ENCODE results near the gene CIRBP.

Gene CIRBP

DNA sequence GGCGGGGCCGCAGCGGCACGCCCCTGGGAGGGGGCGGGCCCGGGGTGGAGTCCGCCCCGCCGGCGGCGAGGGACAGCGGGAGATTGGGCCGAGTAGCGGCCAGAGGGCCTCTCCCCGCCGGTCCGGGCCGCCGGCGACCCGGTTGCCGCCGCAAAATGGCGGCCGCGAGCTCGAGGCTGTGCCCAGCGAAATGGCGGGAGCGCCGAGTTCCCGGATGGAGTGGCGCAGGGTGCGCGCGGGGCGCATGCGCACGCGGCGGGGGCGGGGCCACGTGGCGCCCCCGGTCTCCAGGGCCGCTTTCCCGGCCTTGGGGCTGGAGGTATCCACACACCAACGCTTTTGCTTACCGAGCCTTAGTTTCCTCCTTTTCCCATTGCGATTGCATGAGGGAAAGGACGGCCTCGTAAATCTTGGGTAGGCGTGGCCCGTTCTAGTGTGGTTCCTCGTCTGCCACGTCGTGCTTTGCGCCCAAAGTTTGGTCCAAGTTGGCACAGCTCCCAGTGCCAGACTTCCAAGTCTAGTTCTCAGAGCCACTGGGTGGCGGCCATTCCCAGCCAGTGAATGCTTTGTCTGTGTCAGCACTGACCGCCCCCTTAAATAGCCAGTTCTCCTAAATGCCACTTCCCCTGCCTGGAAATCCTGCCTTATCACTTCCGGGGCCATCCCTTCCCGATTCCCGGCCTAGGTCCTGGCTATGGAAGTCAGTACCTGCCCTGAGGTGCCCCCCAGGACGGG, 513 bp downstream of the CIRBP start:
- peak; percentile 85 to 92 for DNase-seq

DNA sequence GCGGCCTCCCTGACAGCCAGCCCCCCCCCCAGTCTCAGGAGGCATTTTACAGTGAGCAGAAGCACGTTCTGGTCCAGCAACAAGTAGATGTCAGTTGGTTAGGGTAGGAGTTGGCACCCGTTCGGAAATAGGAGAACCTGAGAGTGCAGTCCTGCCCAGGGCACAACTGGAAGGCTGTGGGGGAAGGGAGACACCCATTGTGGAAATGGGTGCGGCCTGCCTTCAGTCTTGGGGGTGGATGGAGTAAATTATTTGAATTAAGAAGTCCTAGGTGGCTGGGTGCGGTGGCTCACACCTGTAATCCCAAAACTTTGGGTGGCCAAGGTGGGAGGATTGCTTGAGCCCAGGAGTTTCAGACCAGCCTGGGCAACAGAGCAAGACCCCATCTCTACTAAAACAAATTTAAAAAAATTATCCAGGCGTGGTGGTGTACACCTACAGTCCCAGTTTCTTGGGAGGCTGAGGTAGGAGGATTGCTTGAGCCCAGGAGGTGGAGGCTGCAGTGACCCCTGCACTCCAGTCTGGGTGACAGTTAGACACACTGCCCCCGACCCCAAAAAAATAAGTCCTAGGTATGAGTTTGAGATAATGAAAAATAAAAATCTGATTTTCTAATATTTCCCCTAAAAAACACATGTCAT, 1.2 kb downstream of the CIRBP start:
- peak; percentile 43 to 48 for DNase-seq

DNA sequence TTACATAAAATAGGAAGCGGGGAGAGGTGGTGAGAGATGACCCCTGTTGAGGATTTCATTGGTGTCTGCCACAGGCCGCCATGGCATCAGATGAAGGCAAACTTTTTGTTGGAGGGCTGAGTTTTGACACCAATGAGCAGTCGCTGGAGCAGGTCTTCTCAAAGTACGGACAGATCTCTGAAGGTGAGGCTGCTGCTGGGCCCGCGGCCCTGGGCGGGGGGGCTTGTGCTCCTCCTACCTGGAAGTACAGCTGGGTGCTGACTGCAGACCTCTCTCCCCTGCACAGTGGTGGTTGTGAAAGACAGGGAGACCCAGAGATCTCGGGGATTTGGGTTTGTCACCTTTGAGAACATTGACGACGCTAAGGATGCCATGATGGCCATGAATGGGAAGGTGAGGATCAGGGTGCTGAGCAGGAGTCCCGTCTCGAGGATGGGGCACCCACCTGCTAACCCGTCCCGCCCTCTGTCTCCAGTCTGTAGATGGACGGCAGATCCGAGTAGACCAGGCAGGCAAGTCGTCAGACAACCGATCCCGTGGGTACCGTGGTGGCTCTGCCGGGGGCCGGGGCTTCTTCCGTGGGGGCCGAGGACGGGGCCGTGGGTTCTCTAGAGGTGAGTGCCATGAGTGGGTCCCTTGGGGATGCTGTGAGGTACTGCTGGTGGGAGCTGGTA, 1.9 kb downstream of the CIRBP start:
- no peak for DNase-seq

DNA sequence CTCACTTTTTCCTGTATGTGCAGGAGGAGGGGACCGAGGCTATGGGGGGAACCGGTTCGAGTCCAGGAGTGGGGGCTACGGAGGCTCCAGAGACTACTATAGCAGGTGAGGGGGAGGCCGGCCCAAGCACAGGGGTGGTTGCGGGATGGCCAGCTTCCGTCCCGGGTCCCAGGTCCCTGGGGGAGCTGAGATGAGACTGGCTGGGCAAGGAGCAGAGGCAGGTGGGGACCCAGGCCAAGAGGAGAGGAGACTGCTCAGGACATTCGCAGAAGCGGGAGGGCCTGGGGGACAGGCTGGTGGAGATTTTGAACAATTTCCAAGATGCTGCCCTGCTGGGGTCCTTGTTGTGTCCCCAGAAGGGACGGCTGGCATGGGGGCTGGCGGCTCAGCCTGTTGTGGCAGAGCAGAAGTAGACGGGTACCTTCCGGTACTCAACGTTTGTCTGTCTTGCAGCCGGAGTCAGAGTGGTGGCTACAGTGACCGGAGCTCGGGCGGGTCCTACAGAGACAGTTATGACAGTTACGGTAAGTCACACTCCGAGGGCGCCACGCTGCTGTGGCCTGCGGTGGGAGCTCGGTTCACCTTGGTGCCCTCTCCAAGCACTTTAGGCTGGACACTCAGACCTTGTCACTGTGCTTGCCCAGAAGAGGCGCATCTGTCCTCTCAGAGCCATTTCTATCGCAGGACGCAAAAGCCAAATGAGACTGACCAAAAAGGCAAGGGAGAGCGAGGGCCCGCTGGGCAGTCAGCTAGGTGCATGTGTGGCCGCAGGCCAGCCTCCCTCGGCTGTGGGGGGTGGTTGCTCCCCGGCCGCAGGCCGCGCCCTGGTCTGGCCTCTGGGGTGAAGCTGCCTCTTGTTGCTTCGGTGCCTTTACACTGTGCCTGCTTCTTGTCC, 2.6 kb downstream of the CIRBP start:
- no peak for DNase-seq

DNA sequence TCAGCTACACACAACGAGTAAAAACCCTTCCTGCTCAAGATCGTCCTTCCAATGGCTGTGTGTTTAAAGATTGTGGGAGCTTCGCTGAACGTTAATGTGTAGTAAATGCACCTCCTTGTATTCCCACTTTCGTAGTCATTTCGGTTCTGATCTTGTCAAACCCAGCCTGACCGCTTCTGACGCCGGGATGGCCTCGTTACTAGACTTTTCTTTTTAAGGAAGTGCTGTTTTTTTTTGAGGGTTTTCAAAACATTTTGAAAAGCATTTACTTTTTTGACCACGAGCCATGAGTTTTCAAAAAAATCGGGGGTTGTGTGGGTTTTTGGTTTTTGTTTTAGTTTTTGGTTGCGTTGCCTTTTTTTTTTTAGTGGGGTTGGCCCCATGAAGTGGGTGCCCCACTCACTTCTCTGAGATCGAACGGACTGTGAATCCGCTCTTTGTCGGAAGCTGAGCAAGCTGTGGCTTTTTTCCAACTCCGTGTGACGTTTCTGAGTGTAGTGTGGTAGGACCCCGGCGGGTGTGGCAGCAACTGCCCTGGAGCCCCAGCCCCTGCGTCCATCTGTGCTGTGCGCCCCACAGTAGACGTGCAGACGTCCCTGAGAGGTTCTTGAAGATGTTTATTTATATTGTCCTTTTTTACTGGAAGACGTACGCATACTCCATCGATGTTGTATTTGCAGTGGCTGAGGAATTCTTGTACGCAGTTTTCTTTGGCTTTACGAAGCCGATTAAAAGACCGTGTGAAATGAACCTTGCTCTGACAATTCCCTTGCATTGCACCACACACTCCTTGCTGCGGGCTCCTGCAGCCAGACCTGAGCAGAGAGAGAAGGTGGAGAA, 3.5 kb downstream of the CIRBP start:
- peak in 1 of 2 donors; percentile 7 for DNase-seq

DNA sequence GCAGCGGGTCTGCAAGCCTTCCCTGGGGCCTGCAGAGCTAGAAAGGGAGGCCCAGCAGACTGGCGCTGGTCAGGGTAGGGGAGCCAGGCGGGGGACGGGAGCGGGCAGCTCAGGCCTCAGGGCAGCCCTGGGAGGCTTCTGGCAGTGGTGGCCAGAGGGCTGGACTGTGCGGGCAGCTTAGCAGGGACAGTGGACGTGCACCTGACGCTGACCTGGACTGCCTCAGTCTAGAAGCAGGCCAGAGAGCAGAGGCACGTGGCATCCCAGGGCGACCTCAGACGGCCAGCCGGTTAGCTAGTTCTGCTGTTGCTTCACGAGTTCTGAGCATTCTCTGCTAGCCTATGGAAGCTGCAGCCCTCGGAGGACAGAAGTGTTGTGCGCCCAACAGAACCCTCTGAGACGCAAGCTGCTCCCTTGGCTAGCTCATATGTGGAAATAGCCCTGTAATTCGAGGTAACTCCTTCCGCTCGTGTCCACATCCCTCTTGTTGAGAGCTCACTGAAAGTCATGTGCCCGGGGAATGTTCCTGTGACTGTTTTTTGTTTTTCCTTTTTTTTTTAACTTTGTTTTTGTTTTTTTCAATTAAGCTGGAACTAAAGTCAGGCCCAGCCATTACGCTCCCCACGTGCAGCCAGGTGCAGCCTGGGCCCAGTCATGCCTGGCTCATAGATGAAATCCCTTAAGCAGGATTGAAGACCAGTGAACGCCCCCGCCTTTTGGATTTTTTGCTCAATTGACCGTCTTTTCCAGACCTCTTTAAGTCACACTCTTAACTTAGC, 4.3 kb downstream of the CIRBP start:
- peak; percentile 71 to 79 for DNase-seq

DNA sequence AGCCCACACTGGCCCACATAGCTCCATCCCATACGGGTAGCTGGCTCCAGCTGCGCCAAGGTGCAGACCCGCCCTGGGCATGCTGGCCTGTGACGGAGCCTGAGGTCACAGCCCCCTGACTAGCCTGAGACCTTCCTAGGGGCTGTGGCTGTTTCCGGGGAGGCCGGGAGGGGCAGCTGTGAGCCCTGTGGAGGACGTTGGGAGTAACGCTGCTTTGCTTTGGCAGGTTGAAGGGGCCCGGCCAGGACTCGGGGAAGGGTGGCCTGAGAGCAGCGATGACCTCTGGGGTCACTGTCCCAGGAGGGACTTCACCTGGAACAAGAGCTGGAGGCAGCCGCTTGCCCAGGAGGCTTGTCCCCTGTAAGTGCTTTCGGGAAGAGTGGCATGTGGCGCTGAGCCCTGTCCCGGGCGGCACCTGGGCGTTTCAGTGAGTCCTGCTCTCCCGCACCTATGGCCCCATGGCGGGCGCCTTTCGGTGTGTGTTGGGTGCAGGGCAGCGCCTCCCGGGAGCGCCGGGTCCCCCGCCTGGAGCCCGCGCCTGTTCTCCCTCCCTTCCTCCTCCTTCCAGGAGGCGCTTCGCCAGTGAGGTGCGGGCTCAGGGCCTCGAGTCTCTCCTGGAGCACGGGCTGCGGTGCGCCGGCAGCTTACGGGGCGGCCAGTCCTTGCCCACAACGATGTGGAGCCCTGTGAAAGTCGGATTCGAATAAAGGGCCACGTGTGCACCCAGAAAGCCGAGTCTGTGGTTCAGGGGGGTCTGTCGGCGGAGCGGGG, 5.1 kb downstream of the CIRBP start:
- no peak for DNase-seq

DNA sequence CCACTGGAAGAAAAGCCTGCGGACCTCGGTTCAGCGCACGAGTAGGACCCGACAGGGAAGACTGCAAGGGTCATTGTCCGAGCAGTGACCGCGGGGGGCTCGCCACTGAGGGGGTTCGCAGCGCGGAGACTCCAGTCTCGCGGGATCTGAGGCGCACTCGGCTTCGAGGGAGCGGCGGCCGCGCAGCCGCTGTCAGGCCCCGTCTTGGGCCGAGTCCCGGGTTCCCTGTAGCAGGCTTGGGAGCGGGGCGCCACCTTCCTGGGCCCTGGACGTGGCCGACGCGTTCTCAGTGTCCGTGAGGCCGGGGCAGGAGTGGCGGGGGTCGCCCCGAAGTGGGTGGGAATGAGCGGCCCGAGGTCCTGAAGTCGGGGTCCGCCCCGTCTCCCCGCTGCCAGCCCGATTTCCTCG, 5.7 kb downstream of the CIRBP start:
- no peak for DNase-seq

DNA sequence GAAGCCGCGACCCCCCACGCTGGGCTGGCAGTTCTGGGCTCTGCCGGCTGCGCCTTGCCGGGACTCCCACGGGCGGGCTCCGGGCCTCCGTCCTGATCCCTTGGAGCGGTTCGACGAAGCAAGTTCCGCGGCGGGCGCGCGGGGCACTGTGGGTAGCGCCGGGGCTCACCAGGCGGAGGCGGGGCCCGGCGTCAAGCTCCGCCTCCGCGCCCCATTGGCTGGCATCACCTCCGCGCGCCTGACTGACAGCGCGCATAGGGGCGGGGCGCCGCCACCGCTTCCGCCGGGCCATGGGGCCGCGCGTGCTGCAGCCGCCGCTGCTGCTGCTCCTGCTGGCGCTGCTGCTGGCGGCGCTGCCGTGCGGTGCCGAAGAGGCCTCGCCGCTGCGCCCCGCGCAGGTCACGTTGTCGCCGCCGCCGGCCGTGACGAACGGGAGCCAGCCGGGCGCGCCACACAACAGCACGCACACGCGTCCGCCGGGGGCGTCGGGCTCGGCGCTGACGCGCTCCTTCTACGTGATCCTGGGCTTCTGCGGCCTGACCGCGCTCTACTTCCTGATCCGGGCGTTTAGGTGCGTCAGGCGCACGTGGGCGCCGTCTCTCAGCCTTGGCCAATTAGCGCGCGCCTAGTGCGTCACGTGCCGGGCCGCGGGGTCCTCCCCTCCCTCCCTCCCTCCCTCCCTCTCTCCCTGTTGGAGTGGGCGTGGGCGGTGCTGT, 6.3 kb downstream of the CIRBP start, which contains the start of gene FAM174C:
FAM174C (plus strand) TSS at position 271 of the 716 bp plus-strand sequence; CDS start at position 291, 20 bp downstream.
- DNase-seq: peak; percentile 96 to 98

DNA sequence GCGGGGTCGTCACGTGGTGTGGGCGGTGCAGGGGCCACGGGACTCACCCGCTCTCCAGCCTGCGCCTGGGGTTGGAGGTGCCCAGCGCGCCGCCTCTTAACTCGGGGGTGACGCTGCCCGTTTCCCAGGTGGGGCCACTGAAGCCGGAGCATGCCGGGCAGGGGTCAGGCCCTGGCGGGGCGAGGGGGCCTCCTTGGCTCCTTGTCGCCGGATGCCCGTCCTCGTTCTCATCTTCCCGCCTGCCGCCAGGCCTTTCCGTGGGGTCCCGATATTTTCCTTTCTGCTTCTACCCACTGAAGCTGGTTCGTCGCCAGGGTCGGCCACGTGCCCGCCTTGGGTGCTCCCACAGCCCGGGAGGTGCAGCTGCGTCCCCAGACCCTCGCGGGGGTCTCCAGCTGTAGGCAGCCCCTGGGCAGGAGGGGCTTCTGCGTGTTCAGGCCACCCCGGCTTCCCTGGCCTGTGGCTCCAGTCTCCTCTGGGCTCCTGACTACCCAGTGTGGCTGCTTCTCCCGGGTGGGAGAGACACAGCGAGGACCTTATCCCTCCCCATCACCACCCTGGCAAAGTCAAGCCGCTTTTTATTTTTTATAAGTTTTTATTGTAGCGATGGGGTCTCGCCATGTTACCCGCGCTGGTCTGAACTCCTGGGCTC, 7.0 kb downstream of the CIRBP start:
- DNase-seq: no peak

DNA sequence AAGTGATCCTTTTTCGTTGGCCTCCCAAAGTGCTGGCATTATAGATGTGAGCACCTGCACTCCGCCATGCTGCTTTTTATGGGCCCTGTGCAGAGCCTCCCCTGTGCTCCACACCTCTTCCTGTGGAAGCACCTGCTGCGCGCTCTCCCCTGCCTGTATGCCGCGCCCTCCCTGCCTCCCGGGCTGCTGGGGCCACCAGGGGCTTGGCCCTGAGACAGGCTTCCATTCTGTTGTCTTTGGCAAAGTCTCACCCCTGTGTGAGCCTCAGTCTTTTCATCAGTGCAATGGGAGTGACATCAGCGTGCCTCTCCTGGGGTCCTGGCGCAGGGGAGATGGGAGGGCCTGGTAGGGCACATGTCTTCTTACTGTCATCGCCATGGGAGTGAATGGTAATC, 7.5 kb downstream of the CIRBP start:
- no peak for DNase-seq

DNA sequence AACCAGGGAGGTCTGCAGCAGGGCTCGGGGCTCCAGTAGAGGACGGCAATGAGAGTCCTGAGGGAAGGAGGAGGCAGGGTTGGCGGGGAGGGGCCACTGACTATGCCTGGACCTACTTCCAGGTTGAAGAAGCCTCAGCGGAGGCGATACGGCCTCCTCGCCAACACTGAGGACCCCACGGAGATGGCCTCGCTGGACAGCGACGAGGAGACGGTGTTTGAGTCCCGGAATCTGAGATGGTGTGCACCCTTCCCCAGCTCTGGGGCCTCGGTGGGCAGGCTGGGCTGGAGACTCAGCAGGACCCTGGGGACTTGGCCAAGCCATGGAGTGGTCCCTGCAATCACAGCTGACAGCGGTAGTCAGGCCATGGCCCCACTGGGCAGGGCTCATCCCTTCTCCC, 7.9 kb downstream of the CIRBP start:
- DNase-seq: no peak

DNA sequence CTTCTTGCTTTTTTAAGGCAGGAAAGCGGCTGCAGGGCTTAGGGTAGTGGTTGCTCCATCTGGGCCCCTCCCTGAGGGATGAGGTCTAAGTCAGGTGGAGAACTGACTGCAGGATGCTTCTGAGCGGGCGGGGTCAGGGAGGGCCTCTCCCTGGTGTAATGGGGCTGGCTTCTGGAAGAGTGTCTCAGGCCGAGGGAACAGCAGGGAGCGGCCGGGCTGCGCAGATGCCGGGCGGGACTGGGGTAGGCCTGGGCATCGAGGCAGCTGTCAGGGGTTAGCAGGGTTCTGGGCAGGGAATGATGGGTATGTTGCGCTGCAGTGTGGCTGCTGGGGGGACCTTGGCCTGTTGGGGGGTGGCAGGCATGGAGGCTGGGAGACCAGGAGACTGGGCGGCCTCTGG, 8.9 kb downstream of the CIRBP start:
- no peak for DNase-seq

DNA sequence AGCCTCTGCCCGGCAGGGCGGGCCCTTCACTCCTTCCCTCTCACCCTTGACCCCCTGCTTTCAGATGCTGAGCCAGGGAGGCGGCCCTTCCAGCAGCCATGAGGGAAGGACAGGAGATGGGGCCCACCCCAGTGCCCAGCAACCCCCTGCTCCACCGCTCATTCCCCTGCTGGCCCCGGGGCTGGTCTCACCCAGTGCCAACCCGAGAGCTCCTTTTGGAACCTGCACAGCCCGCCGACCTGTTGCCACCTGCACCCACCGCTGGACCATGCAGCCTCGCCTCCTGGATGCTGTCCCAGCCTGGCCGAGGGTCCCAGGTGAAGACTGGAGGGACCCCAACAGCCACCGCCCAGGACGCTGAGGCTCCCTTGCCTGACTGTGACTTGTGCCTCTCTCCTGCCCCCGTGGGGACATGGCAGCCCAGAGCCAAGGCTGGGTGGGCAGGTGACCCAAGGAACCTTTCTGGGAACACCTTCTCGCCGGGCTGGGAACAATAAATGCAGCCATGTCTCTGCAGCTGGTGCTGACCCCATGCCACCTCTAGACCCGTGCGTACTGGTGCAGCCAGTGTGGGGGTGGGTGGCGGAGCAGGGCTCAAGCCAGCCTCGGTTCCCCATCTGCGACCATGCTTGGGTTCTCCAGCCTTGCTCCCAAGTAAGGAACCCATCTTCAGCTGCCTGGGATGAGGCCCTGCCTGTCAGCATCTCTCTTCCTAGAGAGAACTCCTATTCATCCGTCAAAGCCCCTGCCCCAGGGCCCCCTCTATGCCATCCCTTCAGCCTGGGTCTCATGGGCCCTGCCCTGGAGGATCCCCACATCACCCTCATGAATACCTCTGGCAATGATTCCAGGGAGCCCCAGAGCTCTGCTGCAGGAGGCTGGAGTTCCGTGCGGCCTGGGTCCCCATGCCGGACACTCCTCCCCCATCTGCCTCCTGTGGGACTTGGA, 9.9 kb downstream of the CIRBP start:
- DNase-seq: no peak

DNA sequence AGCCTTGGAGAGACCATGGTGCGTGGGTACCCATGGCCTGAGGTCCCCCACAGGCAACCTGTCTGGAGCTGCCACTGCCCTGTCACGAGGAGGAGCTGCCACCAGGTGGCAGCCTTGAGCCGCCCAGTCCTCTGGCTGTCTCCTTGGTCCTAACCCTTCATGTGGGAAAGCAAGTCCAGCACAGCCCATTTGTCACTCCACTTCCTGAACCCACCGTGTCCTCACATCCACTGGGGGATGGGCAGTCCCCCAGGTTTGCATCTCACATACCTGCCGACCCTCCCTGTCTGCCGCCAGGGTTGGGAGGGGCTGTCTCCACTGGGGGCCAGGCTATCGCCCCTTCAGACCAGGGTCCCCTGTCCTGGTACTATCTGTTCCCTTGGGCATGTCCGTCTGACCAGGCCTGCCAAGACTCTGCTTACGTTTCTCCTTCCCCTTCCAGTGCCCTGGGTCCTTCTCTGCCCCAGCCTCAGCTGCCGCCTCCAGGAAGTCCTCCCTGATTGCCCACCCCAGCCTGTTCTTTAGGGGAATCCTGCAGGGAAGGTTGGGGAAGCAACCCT, 10.7 kb downstream of the CIRBP start:
- DNase-seq: peak; percentile 80 to 84

DNA sequence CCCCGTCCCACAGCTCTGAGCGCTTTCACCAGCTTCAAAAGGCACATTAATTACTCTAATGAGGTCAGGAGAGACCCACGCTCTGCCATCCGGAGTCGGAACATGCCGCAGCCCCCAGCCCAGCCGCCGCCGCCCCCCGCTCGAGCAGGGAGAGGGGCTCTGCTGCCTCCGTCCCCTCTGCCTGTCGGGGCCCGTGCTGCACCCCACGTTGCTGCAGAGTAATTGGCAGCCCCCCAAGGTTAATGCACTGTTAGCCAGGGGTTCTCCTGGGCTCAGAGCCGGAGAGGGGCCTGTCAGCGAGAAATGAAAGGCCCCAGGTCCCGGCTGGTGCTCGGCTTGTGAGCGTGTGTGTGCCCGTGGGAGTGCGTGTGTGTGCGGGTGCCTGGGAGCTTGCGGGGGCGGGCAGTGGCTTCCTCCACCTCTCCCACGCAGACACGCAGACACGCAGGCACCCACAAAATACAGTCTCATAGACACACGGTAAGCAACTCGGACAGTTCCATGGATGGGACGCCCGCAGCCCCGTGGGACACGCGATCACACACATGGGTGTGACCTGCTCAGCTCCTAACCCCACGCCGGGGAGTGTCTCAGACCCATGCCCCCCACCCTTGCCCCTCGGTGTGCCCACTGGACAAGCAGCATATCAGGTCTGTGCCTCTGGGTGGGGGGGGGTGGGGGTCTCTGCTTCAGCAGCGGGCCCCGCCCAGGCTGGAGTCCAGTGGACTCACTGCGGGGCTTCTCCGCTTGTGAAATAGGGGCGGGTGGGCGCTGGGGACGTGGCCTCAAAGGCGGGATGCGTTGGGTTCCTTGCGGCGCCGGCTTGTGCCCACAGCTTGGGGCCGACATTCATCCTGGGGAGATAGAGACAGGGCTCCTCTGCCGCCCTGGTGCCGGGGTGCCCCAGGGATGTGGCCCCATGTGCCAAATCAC, 11.8 kb downstream of the CIRBP start:
- DNase-seq: no peak
